C4-2B (cell line): ENCODE data around the gene KLF11.

Experiments used
- CTCF ChIP-seq: fragments of 450-650 bp; conservative IDR thresholded peaks from 2 replicates; pipeline ENCODE4 v1.5.1; 2017; ENCODE audit warnings: mild to moderate bottlenecking
- ZFX ChIP-seq: fragments of 450-650 bp; IDR thresholded peaks from 2 replicates; pipeline ENCODE4 v1.6.1; 2017

- TF ChIP-seq CTCF (no peak), ZFX (no peak)
Observed at GRCh38 chr2:10095175-10095574, 51.8 kb downstream of the KLF11 start.
